Mucosa of descending colon (tissue), 3 donors: Measurements from ENCODE around the gene FBXO11. TPM values are rescaled to one million over a fixed set of nuclear protein-coding genes. Genes with fewer than 3 reads are reported as not detected.

Source experiments
- ATAC-seq: fragments of 200-7000 bp; cut with Tn5 transposase; one replicate; pipeline ENCODE4 v1.9.1; 2020; ENCODE audit warnings: mild to moderate bottlenecking, moderate library complexity
- DNase-seq, 3 donors: peaks; one replicate each; pipeline ENCODE4 v3.0.0-alpha.2; 2020
- H3K36me3 ChIP-seq: fragments of 200-600 bp; one replicate; pipeline ENCODE4 v1.8.0; 2021; ENCODE audit warnings: low read depth, mild to moderate bottlenecking
- H3K4me1 ChIP-seq: fragments of 200-600 bp; one replicate; pipeline ENCODE4 v1.8.0; 2021; ENCODE audit warnings: low read depth, mild to moderate bottlenecking
- H3K4me3 ChIP-seq: fragments of 200-600 bp; one replicate; pipeline ENCODE4 v1.8.0; 2021; ENCODE audit warnings: mild to moderate bottlenecking
- H3K9me3 ChIP-seq: fragments of 200-600 bp; one replicate; pipeline ENCODE4 v1.8.0; 2021; ENCODE audit warnings: mild to moderate bottlenecking
- CTCF ChIP-seq: fragments of 200-600 bp; IDR thresholded peaks from one replicate; pipeline ENCODE4 v1.8.0; 2022; ENCODE audit warnings: antibody characterized with exemption, mild to moderate bottlenecking
- intact Hi-C, 2 donors: fragments of 100-400 bp; cut with DNase I in 1 of 2; cut with micrococcal nuclease in 1 of 2; formaldehyde crosslinking; loops; one replicate each; pipeline versions ENCODE4 v1.11.0 to v1.11.1; 2022; cut with DNase I, micrococcal nuclease
- total RNA-seq, 3 donors: library from RNA; stranded (reverse); fragmentation: NEBNext Ultra II Directional in 2 of 3; extraction: Animal tissue kit (Norgen Biotek cat#: 25700) in 2 of 3; gene quantifications; one replicate each; pipeline versions ENCODE4 v1.2.1 to v1.2.4, GENCODE V29; 2021 to 2023
- donor health status: DM: no; HTN: no; CAD: no; lungs with moderate emphysema.
- donor health status: DM: no; HTN: no; CAD: no.
- donor health status: DM: no; HTN: yes; CAD: no.

FBXO11 gene
- total RNA-seq, 3 donors from 2014 or later, result 40.7 to 70.4 (median 46.7) TPM

- no peak for ATAC-seq
- Histone ChIP-seq H3K4me3 (no peak overlapping the region), H3K4me1 (no peaks in the 10 kb centered on the region), H3K9me3 (no peaks in the 10 kb centered on the region), H3K36me3 (no peaks in the 10 kb centered on the region)
- TF ChIP-seq CTCF, result no peak
- intact Hi-C loops, result no loop called here
- no peak for DNase-seq
Observed at GRCh38 chr2:47844162-47844561, 62.1 kb downstream of the FBXO11 start.

- intact Hi-C loops, result no loop called here
- no peaks in the 10 kb centered on the region for H3K36me3 ChIP-seq
Observed at GRCh38 chr2:47843407-47843806, 62.9 kb downstream of the FBXO11 start.

GRCh38 chr2:47842846-47843245, 63.5 kb downstream of the FBXO11 start:
- no peak for ATAC-seq
- no peak for DNase-seq
- no peak for TF ChIP-seq CTCF
- no peaks in the 10 kb centered on the region for H3K36me3 ChIP-seq
- H3K9me3 ChIP-seq, result no peaks in the 10 kb centered on the region
- H3K4me1 ChIP-seq, result no peaks in the 10 kb centered on the region
- H3K4me3 ChIP-seq, result no peak overlapping the region
- intact Hi-C loops, result no loop called here

More at GRCh38 chr2:47843407-47843806, 62.9 kb downstream of the FBXO11 start:
- Histone ChIP-seq H3K4me3 (no peak overlapping the region), H3K9me3 (no peaks in the 10 kb centered on the region), H3K4me1 (no peaks in the 10 kb centered on the region)
- DNase-seq (no peak), ATAC-seq (no peak)
- TF ChIP-seq CTCF, result no peak

GRCh38 chr2:47838686-47839085, 67.6 kb downstream of the FBXO11 start:
- no peak for TF ChIP-seq CTCF
- Histone ChIP-seq H3K36me3 (no peaks in the 10 kb centered on the region), H3K4me3 (no peak overlapping the region), H3K4me1 (no peaks in the 10 kb centered on the region), H3K9me3 (no peaks in the 10 kb centered on the region)
- intact Hi-C loops, result no loop called here
- DNase-seq, result no peak
- ATAC-seq, result no peak

GRCh38 chr2:47838249-47838648, 68.0 kb downstream of the FBXO11 start:
- intact Hi-C loops, result no loop called here
- H3K4me1 ChIP-seq, result no peaks in the 10 kb centered on the region
- no peak for DNase-seq
- no peaks in the 10 kb centered on the region for H3K36me3 ChIP-seq
- H3K9me3 ChIP-seq, result no peaks in the 10 kb centered on the region
- H3K4me3 ChIP-seq, result no peak overlapping the region
- no peak for TF ChIP-seq CTCF
- ATAC-seq, result no peak

- Histone ChIP-seq H3K4me1 (no peaks in the 10 kb centered on the region), H3K4me3 (no peak overlapping the region), H3K36me3 (no peaks in the 10 kb centered on the region), H3K9me3 (no peaks in the 10 kb centered on the region)
- no peak for DNase-seq
- intact Hi-C loops, result no loop called here
- ATAC-seq, result no peak
- TF ChIP-seq CTCF, result no peak
Observed at GRCh38 chr2:47833516-47833968, 72.8 kb downstream of the FBXO11 start.
